ENCODE measurements around the gene DLGAP4.

The DLGAP4 gene

DNA sequence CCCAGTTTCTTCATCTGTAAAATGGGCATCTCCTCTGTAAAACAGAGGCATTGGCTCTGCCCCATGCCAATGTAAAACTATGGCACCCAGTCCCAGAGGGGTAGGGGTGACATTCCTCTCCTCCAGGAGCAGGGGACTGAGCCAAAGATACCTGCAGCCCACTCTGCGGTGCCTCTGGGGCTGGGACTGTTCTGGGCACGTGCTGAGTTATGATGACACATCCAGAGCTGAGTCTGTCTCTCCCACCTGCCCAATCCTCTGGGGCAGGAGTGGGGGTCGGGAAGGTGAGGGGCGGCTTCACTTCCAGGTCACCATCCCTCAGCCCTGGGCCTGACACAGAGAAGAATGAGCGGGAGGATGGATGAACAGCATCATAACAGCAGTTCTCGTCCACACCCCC lies 40.0 kb upstream of the DLGAP4 start:
- TF ChIP-seq, protein P1, sequence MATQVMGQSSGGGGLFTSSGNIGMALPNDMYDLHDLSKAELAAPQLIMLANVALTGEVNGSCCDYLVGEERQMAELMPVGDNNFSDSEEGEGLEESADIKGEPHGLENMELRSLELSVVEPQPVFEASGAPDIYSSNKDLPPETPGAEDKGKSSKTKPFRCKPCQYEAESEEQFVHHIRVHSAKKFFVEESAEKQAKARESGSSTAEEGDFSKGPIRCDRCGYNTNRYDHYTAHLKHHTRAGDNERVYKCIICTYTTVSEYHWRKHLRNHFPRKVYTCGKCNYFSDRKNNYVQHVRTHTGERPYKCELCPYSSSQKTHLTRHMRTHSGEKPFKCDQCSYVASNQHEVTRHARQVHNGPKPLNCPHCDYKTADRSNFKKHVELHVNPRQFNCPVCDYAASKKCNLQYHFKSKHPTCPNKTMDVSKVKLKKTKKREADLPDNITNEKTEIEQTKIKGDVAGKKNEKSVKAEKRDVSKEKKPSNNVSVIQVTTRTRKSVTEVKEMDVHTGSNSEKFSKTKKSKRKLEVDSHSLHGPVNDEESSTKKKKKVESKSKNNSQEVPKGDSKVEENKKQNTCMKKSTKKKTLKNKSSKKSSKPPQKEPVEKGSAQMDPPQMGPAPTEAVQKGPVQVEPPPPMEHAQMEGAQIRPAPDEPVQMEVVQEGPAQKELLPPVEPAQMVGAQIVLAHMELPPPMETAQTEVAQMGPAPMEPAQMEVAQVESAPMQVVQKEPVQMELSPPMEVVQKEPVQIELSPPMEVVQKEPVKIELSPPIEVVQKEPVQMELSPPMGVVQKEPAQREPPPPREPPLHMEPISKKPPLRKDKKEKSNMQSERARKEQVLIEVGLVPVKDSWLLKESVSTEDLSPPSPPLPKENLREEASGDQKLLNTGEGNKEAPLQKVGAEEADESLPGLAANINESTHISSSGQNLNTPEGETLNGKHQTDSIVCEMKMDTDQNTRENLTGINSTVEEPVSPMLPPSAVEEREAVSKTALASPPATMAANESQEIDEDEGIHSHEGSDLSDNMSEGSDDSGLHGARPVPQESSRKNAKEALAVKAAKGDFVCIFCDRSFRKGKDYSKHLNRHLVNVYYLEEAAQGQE (IDR thresholded peaks at IDR 0.05; ENCODE audit: insufficient replicate concordance, low read depth) = no peak
- TF ChIP-seq SPI1 (IDR thresholded peaks at IDR 0.05; ENCODE audit: borderline replicate concordance, low read depth) = no peak
- no peak for TF ChIP-seq POLR2AphosphoS5 (IDR thresholded peaks at IDR 0.05; ENCODE audit: low read depth)
- TF ChIP-seq, protein P2, sequence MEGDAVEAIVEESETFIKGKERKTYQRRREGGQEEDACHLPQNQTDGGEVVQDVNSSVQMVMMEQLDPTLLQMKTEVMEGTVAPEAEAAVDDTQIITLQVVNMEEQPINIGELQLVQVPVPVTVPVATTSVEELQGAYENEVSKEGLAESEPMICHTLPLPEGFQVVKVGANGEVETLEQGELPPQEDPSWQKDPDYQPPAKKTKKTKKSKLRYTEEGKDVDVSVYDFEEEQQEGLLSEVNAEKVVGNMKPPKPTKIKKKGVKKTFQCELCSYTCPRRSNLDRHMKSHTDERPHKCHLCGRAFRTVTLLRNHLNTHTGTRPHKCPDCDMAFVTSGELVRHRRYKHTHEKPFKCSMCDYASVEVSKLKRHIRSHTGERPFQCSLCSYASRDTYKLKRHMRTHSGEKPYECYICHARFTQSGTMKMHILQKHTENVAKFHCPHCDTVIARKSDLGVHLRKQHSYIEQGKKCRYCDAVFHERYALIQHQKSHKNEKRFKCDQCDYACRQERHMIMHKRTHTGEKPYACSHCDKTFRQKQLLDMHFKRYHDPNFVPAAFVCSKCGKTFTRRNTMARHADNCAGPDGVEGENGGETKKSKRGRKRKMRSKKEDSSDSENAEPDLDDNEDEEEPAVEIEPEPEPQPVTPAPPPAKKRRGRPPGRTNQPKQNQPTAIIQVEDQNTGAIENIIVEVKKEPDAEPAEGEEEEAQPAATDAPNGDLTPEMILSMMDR (IDR thresholded peaks at IDR 0.05; ENCODE audit: insufficient read depth, low read length) = no peak
- no peak for TF ChIP-seq GABPA (IDR thresholded peaks at IDR 0.05; ENCODE audit: low read depth)
- H3K4me3 ChIP-seq (replicated peaks; ENCODE audit: insufficient read depth, low read length) = no peak overlapping the region
- no peaks in the 10 kb centered on the region for H3K27me3 ChIP-seq (ENCODE audit: insufficient read depth, poor library complexity, severe bottlenecking)
- H3K27ac ChIP-seq (replicated peaks) = no peak overlapping the region
- DNase-seq (ENCODE audit: low read depth in 1 of 2, low spot score in 1 of 2) = no peak

DNA sequence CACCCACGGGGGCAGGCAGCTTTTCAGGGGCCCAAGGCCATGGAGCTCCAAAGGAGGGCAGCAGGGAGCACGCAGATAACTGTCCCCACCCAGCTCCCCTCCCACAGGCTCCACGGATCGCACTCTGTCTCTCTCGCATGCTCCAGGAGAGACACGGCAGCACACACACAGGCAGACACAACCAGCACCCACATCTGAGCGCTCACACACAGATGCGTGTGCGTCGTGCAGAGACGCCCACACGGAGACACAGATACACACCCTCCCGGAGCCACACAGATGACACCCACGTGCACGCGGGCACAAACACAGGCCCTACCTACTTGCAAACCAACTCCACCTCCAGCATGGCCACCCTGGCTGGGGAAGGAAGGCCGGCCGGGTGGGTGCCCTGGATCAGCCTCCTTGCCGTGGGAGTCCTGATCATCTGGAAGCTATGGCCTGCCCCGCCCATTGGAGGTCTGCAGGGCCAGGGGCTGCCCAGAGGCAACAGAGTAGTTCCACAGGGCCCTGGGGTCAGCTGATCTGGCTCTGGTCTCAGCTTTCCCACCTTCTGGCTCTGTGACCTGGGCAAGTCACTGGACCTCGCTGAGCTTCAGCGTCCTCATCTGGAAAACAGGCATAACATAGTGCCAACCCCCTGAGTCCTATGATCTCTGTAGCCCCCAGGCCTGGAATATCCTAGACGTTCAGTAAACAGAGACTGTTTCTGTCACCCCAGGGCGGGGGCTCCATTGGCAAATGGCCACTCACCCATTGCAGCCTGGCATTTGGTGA lies 38.3 kb upstream of the DLGAP4 start:
- TF ChIP-seq GABPA (IDR thresholded peaks at IDR 0.05; ENCODE audit: low read depth) (no peak), POLR2AphosphoS5 (IDR thresholded peaks at IDR 0.05; ENCODE audit: low read depth) (no peak), SPI1 (IDR thresholded peaks at IDR 0.05; ENCODE audit: borderline replicate concordance, low read depth) (no peak)
- TF ChIP-seq, protein P2 (IDR thresholded peaks at IDR 0.05; ENCODE audit: insufficient read depth, low read length) = no peak
- TF ChIP-seq, protein P1 (IDR thresholded peaks at IDR 0.05; ENCODE audit: insufficient replicate concordance, low read depth) = no peak
- Histone ChIP-seq H3K27ac (replicated peaks) (no peak overlapping the region), H3K27me3 (ENCODE audit: insufficient read depth, poor library complexity, severe bottlenecking) (no peaks in the 10 kb centered on the region), H3K4me3 (replicated peaks; ENCODE audit: insufficient read depth, low read length) (no peak overlapping the region)
- DNase-seq (ENCODE audit: low read depth in 1 of 2, low spot score in 1 of 2) = no peak

DNA sequence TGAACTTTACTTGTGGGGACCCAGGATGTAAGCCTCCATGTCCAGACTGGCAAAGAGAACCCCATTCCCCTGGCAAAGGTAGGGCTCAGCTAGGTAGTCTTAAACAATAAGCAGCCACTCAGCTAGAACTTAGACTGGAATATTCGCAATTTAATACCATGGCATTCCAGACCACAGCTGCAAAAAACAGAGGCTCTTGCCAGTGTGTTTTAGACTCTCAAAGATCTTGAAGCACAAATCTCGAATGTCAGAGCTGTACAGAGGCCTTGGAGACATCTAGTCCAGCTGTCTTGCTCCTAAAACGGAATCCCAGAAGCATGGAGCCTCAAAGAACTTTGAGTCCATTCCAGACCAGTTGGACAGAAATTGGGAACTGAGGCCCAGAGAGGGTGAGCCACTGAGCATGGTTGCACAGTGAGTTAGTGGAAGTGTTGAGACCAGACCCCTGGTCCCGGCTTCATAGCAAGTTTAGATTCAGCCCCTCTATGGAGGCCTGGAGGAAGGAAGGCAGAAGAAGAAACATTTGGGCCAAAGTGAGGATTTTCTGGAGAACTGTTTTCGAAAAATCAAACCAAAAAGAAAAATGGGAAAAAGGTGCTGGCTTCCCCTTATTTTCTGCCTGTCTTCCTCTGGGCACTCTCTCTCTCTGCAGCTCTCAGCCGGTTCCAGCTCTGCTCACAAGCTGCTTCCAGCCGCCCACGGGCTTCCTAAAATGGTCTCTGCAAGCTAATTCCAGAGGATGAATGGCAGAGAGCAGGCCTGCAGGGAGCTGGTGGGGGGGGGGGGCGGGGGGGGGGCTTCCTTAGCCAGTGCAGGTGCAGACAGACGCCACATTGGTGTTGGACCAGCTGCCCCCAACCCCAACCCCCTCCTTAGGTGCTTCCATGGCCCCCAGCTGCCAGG lies 37.4 kb upstream of the DLGAP4 start:
- H3K27me3 ChIP-seq (ENCODE audit: insufficient read depth, poor library complexity, severe bottlenecking) = no peaks in the 10 kb centered on the region
- TF ChIP-seq GABPA (IDR thresholded peaks at IDR 0.05; ENCODE audit: low read depth) = no peak
- TF ChIP-seq SPI1 (IDR thresholded peaks at IDR 0.05; ENCODE audit: borderline replicate concordance, low read depth) = no peak
- TF ChIP-seq, protein P1 (IDR thresholded peaks at IDR 0.05; ENCODE audit: insufficient replicate concordance, low read depth) = no peak
- TF ChIP-seq, protein P2 (IDR thresholded peaks at IDR 0.05; ENCODE audit: insufficient read depth, low read length) = no peak
- no peak for TF ChIP-seq POLR2AphosphoS5 (IDR thresholded peaks at IDR 0.05; ENCODE audit: low read depth)
- no peak overlapping the region for H3K4me3 ChIP-seq (replicated peaks; ENCODE audit: insufficient read depth, low read length)
- DNase-seq (ENCODE audit: low read depth in 1 of 2, low spot score in 1 of 2) = no peak
- H3K27ac ChIP-seq (replicated peaks) = no peak overlapping the region
